Measurements from ENCODE around the gene UACA. TPM values are rescaled to one million over a fixed set of nuclear protein-coding genes. Genes with fewer than 3 reads are reported as not detected.

UACA gene
- total and polyA plus RNA-seq, 2 experiments from 2014 or later, result 64.0 to 135 TPM

DNA sequence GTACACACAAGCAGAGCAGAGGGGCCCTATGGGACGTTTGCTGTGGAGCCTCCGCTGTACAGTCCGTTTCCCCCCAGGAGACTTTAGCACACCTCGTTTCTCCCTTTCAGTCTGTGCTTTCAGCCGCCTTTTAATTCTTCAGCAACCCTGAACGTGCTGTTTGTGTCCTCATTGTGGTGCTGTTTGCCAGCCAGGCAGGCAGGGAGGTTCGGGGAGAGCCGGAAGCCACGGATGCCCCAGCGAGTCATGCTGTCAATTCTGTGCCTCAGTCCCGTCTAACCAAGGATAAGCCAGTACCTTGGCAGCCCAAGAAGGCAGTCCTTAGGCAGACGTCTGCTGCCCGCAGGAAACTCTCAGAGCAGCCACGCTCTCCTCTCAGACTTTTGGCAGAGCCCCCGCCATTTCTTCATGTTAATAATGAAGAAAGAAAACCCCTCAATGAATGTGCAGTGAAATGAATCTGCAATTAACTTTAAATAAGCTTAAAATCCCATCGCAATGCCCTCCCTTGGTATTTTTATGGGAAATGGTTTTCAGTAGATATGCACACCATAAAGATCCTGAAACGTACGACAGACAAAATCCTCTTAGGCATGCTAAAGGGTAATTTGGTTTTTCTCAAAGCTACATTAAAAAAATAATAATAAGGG, 158.6 kb downstream of the UACA start:
- Histone ChIP-seq H3K79me2 (ENCODE audit: insufficient read depth) (no peaks in the 10 kb centered on the region), H3F3A (ENCODE audit: insufficient read depth) (no peaks in the 10 kb centered on the region; the same call in 1 of the 2 replicates), H3K9ac (no peak overlapping the region), H4K20me1 (ENCODE audit: insufficient read depth) (no peaks in the 10 kb centered on the region), H3K4me1 (ENCODE audit: insufficient read depth) (peaks cover 14% of the 10 kb centered on the region), H2AFZ (no peak overlapping the region), H3K9me2 (ENCODE audit: insufficient read depth) (no peaks in the 10 kb centered on the region), H3K27ac (no peak overlapping the region), H3K4me2 (ENCODE audit: unreplicated experiment) (no peak overlapping the region), H3K4me3 (no peak overlapping the region), H3K27me3 (replicated peaks; ENCODE audit: insufficient read depth) (0 out of 2 replicates have a peak, but pooled peaks cover 4% of the 10 kb centered on the region), H3K36me3 (ENCODE audit: low read depth) (no peaks in the 10 kb centered on the region), H3K9me3 (ENCODE audit: low read depth) (no peaks in the 10 kb centered on the region)
- DNase-seq, result peak; percentile 53
- WGBS, 2 experiments (ENCODE audit: low coverage in 1 of 2, low lambda C conversion rate in 2 of 2, missing lambda C conversion rate in 2 of 2), result 45 to 46% methylated on average over 18 of the region's 18 CpGs
- TF ChIP-seq EZH2phosphoT487 (IDR thresholded peaks at IDR 0.05; ENCODE audit: insufficient read depth, low read depth) (no peak), EZH2 (IDR thresholded peaks at IDR 0.05; ENCODE audit: insufficient read depth, poor library complexity, severe bottlenecking) (no peak)
- in situ Hi-C loops (cut with MboI), result no loop called here

Other genes starting within 250 kb of the UACA start
- gene LARP6, start 90.6 kb upstream of the UACA start, total RNA-seq (2014; rRNA removed; shearing (Covaris generic)), result 110 and 119 TPM in 2 replicates
- gene LARP6, start 90.6 kb upstream of the UACA start, polyA plus RNA-seq (2016; fragmentation: Nextera tagmentation; extraction: Ambion mirVana), result 95.9 and 104 TPM in 2 replicates
- 2.0 and 6.4 TPM in 2 replicates for gene THAP10, start 128.9 kb upstream of the UACA start, total RNA-seq (2014; rRNA removed; shearing (Covaris generic))
- gene THAP10, start 128.9 kb upstream of the UACA start, polyA plus RNA-seq (2016; fragmentation: Nextera tagmentation; extraction: Ambion mirVana), result 5.9 and 8.0 TPM in 2 replicates
- gene LRRC49, start 129.3 kb upstream of the UACA start, total RNA-seq (2014; rRNA removed; shearing (Covaris generic)), result 10.3 and 11.1 TPM in 2 replicates
- 7.6 and 8.3 TPM in 2 replicates for gene LRRC49, start 129.3 kb upstream of the UACA start, polyA plus RNA-seq (2016; fragmentation: Nextera tagmentation; extraction: Ambion mirVana)

Data from GM23248 (cell line).